ENCODE data around the gene SEPTIN7. TPM values are rescaled to one million over a fixed set of nuclear protein-coding genes. Genes with fewer than 3 reads are reported as not detected.
"Not testable (repeated sequence)": the region's sequence is repeated elsewhere in the genome, so short reads cannot be mapped to it uniquely, and the experiment has no call there.

Gene SEPTIN7
- 180 TPM for total RNA-seq
- long read RNA-seq, full-length matches to known transcripts = 117 of 166 reads
- long read RNA-seq, partial matches to known transcripts = 30 of 166 reads
- long read RNA-seq, other reads (novel, unspliced or antisense) = 19 of 166 reads

- DNase-seq (peak; percentile 99), ATAC-seq (peak; percentile 98 to 99)
- Histone ChIP-seq H3K4me1 (peaks cover 36% of the 10 kb centered on the region), H3K9me3 (no peaks in the 10 kb centered on the region), H3K27ac (peak within 1 kb of the TSS; percentile 98), H3K27me3 (ENCODE audit: low read depth) (no peaks in the 10 kb centered on the region), H3K4me3 (peak within 1 kb of the TSS; percentile 87), H3K36me3 (no peaks in the 10 kb centered on the region)
- TF ChIP-seq, protein P1, sequence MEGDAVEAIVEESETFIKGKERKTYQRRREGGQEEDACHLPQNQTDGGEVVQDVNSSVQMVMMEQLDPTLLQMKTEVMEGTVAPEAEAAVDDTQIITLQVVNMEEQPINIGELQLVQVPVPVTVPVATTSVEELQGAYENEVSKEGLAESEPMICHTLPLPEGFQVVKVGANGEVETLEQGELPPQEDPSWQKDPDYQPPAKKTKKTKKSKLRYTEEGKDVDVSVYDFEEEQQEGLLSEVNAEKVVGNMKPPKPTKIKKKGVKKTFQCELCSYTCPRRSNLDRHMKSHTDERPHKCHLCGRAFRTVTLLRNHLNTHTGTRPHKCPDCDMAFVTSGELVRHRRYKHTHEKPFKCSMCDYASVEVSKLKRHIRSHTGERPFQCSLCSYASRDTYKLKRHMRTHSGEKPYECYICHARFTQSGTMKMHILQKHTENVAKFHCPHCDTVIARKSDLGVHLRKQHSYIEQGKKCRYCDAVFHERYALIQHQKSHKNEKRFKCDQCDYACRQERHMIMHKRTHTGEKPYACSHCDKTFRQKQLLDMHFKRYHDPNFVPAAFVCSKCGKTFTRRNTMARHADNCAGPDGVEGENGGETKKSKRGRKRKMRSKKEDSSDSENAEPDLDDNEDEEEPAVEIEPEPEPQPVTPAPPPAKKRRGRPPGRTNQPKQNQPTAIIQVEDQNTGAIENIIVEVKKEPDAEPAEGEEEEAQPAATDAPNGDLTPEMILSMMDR (IDR thresholded peaks at IDR 0.05) = no peak
- intact Hi-C loops (cut with DNase I) = no loop called here
Observed at GRCh38 chr7:35800718-35801391, at the start of gene SEPTIN7. TSS of gene SEPTIN7 (plus strand) at chr7:35801057. CDS start at chr7:35801210, 153 bp downstream.

DNA sequence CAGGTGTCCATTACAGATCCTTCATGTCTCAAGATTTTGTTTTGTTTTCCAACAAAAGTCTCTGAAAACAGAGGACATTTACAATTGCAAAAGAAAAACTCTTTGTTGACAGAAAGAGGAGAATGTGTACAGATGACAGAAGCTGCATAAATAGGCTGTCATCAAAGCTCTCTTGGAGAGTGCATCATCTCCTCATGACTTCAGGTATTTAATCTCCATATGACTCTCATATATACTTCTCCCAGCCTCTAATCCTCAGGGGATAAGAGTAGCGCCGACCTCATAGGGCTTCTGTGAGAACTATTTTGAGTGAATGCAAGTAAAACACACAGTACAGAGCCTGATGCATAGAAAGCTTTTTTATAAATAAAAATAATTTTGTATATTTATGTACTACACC, 48.1 kb upstream of the SEPTIN7 start:
- Histone ChIP-seq H3K27ac (no peak overlapping the region), H3K4me1 (no peaks in the 10 kb centered on the region), H3K27me3 (ENCODE audit: low read depth) (no peaks in the 10 kb centered on the region), H3K9me3 (no peaks in the 10 kb centered on the region), H3K36me3 (no peaks in the 10 kb centered on the region), H3K4me3 (no peak overlapping the region)
- no peak for ATAC-seq
- DNase-seq = no peak
- intact Hi-C loops (cut with DNase I) = no loop called here
- TF ChIP-seq, protein P1 (IDR thresholded peaks at IDR 0.05) = no peak

DNA sequence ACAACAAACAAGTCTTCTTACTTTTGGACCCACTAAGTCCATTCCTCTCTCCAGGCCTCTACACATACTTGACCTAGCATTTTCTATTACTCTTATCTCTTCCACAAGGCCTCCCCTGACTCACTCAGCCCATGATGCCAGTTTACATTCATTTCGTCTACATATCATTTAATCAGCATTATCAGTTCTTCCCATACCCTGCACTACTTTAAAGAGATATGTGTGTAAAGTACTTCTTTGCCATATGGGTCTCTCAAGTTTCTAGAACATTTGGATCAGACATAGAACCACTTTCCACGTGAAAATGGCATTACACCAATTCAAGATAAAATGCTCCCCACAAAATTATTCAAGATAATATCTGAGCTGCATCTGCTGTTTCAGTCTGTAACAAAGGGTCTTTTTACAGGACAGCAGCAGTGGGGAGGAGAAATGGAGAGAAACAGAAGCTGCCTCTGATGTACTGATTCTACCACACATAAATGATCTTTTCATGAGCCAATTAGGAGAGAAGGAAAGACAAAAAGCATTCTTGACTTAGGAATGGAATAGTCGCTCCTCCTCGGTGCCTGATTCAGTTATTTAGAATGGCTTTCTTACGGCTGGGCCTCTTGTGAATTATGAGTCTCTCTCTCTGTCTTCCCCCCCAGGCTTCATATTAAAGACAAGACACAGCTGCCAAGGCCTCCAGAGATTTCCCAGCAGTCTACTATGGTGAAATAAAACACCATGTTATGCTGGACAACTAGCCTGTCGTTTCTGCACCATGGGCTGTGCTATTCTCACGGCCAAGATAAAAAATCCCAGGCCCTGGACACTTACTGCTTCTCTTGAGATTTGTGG, 46.9 kb upstream of the SEPTIN7 start:
- Histone ChIP-seq H3K36me3 (no peaks in the 10 kb centered on the region), H3K4me3 (no peak overlapping the region), H3K9me3 (no peaks in the 10 kb centered on the region), H3K27ac (no peak overlapping the region), H3K4me1 (no peaks in the 10 kb centered on the region), H3K27me3 (ENCODE audit: low read depth) (no peaks in the 10 kb centered on the region)
- DNase-seq = no peak
- TF ChIP-seq, protein P1 (IDR thresholded peaks at IDR 0.05) = no peak
- intact Hi-C loops (cut with DNase I) = no loop called here
- peak; percentile 35 to 51 for ATAC-seq

GRCh38 chr7:35754741-35755140, 46.1 kb upstream of the SEPTIN7 start:
- H3K4me3 ChIP-seq = no peak overlapping the region
- peaks cover 2% of the 10 kb centered on the region for H3K4me1 ChIP-seq
- H3K27me3 ChIP-seq (ENCODE audit: low read depth) = no peaks in the 10 kb centered on the region
- ATAC-seq = no peak
- DNase-seq = no peak
- intact Hi-C loops (cut with DNase I) = no loop called here
- no peak overlapping the region for H3K27ac ChIP-seq
- no peaks in the 10 kb centered on the region for H3K9me3 ChIP-seq
- no peaks in the 10 kb centered on the region for H3K36me3 ChIP-seq
- TF ChIP-seq, protein P1 (IDR thresholded peaks at IDR 0.05) = no peak

GRCh38 chr7:35755711-35756110, 45.1 kb upstream of the SEPTIN7 start:
- DNase-seq (no peak), ATAC-seq (no peak)
- Histone ChIP-seq H3K36me3 (no peaks in the 10 kb centered on the region), H3K4me3 (no peak overlapping the region), H3K9me3 (no peaks in the 10 kb centered on the region), H3K4me1 (peaks cover 7% of the 10 kb centered on the region), H3K27ac (no peak overlapping the region), H3K27me3 (ENCODE audit: low read depth) (no peaks in the 10 kb centered on the region)
- TF ChIP-seq, protein P1 (IDR thresholded peaks at IDR 0.05) = no peak
- intact Hi-C loops (cut with DNase I) = no loop called here

GRCh38 chr7:35756453-35756852, 44.4 kb upstream of the SEPTIN7 start:
- DNase-seq; ATAC-seq; H3K4me3 ChIP-seq; H3K27me3 ChIP-seq (ENCODE audit: low read depth); H3K9me3 ChIP-seq; H3K27ac ChIP-seq; intact Hi-C loops (cut with DNase I); H3K36me3 ChIP-seq: not testable (repeated sequence)
- H3K4me1 ChIP-seq = peaks cover 14% of the 10 kb centered on the region

Measured in lower lobe of right lung (tissue), 2 donors.